SK-MEL-5 (cell line): Measurements from ENCODE around the gene SPARCL1. TPM values are rescaled to one million over a fixed set of nuclear protein-coding genes. Genes with fewer than 3 reads are reported as not detected.
A peak's percentile ranks its signal among the peaks of the same experiment; 100 is the strongest.
"Not testable (repeated sequence)": the region's sequence is repeated elsewhere in the genome, so short reads cannot be mapped to it uniquely, and the experiment has no call there.

Experiments
- DNase-seq: peaks from one replicate; pipeline ENCODE4 v3.0.0-alpha.2; 2016; ENCODE audit warnings: low read depth, low spot score
- in situ Hi-C: cut with HindIII; loops from 2 replicates; pipeline ENCODE4 v1.10.0; 2016; ENCODE audit warnings: low sequenced_read_pairs, high pct_unique_total_duplicates, low pct_unique_long_range_greater_than_20kb
- polyA plus RNA-seq, 2 experiments: library from polyadenylated mRNA; depleted of rRNA; stranded (reverse); fragments of >200 nt; gene quantifications; 2 replicates each; pipeline ENCODE4 v1.2.3, GENCODE V29; 2015
- total RNA-seq: library from RNA; depleted of rRNA; stranded (reverse); fragments of >200 nt; shearing (Covaris generic); gene quantifications from 2 replicates; pipeline ENCODE4 v1.2.3, GENCODE V29; 2014; rRNA removed

SPARCL1 gene
- total RNA-seq: 0.11 TPM in 1 of 2 replicates, not detected in the other
- 0.04 TPM in 1 of 2 replicates, not detected in the other for polyA plus RNA-seq (2015; cell fraction: cytosol; rRNA removed)
- 14.0 TPM in 1 of 2 replicates, not detected in the other for polyA plus RNA-seq (2015; cell fraction: nucleus; rRNA removed)

- in situ Hi-C loops: no loop called here
- no peak for DNase-seq
Measured at GRCh38 chr4:87529187-87529586, at the start of gene SPARCL1. Gene SPARCL1 (minus strand): TSS chr4:87529376. CDS start chr4:87499574, 29,802 bp downstream.

- DNase-seq: no peak
- in situ Hi-C loops: no loop called here
Measured at GRCh38 chr4:87575983-87576382, 46.8 kb upstream of the SPARCL1 start.

GRCh38 chr4:87575408-87575807 lies 46.2 kb upstream of the SPARCL1 start:
- DNase-seq: no peak
- in situ Hi-C loops: no loop called here

GRCh38 chr4:87574996-87575395 lies 45.8 kb upstream of the SPARCL1 start:
- in situ Hi-C loops: no loop called here
- no peak for DNase-seq

GRCh38 chr4:87574376-87574775 lies 45.2 kb upstream of the SPARCL1 start:
- in situ Hi-C loops, DNase-seq: not testable (repeated sequence)

- in situ Hi-C loops: no loop called here
- no peak for DNase-seq
Measured at GRCh38 chr4:87570290-87570805, 41.2 kb upstream of the SPARCL1 start.

GRCh38 chr4:87567191-87567590 lies 38.0 kb upstream of the SPARCL1 start:
- in situ Hi-C loops: no loop called here

GRCh38 chr4:87566276-87566675 lies 37.1 kb upstream of the SPARCL1 start:
- DNase-seq: no peak
- in situ Hi-C loops: no loop called here

More at GRCh38 chr4:87567191-87567590, 38.0 kb upstream of the SPARCL1 start:
- no peak for DNase-seq

- in situ Hi-C loops: no loop called here
Measured at GRCh38 chr4:87565746-87566145, 36.6 kb upstream of the SPARCL1 start.

GRCh38 chr4:87560802-87561201 lies 31.6 kb upstream of the SPARCL1 start:
- in situ Hi-C loops: no loop called here
- no peak for DNase-seq

More at GRCh38 chr4:87565746-87566145, 36.6 kb upstream of the SPARCL1 start:
- DNase-seq: peak; percentile 11

GRCh38 chr4:87559090-87559837 lies 30.1 kb upstream of the SPARCL1 start:
- no peak for DNase-seq

GRCh38 chr4:87557348-87557747 lies 28.2 kb upstream of the SPARCL1 start:
- in situ Hi-C loops: no loop called here
- DNase-seq: no peak

More at GRCh38 chr4:87559090-87559837, 30.1 kb upstream of the SPARCL1 start:
- in situ Hi-C loops: no loop called here

- in situ Hi-C loops: no loop called here
- no peak for DNase-seq
Measured at GRCh38 chr4:87555773-87556619, 26.8 kb upstream of the SPARCL1 start.

GRCh38 chr4:87553182-87553581 lies 24.0 kb upstream of the SPARCL1 start:
- DNase-seq: no peak
- in situ Hi-C loops: no loop called here

- DNase-seq: no peak
- in situ Hi-C loops: no loop called here
Measured at GRCh38 chr4:87551361-87551760, 22.2 kb upstream of the SPARCL1 start.

- DNase-seq: no peak
Measured at GRCh38 chr4:87547016-87547708, 18.0 kb upstream of the SPARCL1 start.

GRCh38 chr4:87545052-87545451 lies 15.9 kb upstream of the SPARCL1 start:
- in situ Hi-C loops: no loop called here
- no peak for DNase-seq

More at GRCh38 chr4:87547016-87547708, 18.0 kb upstream of the SPARCL1 start:
- in situ Hi-C loops: no loop called here
